Lower lobe of right lung (tissue), 2 donors: ENCODE data around the gene ANKK1. TPM values are rescaled to one million over a fixed set of nuclear protein-coding genes. Genes with fewer than 3 reads are reported as not detected.

Source experiments
- ATAC-seq, 2 donors: fragments of 200-7000 bp; cut with Tn5 transposase; one replicate each; pipeline ENCODE4 v1.9.1; 2020 to 2022; ENCODE audit warnings: mild to moderate bottlenecking in 2 of 2, moderate library complexity in 2 of 2
- DNase-seq: peaks from one replicate; pipeline ENCODE4 v3.0.0-alpha.2; 2020
- H3K27ac ChIP-seq: fragments of 200-600 bp; one replicate; pipeline ENCODE4 v1.8.0; 2022
- H3K27me3 ChIP-seq: fragments of 200-600 bp; one replicate; pipeline ENCODE4 v1.8.0; 2022; ENCODE audit warnings: low read depth
- H3K36me3 ChIP-seq: fragments of 200-600 bp; one replicate; pipeline ENCODE4 v1.8.0; 2022; ENCODE audit warnings: mild to moderate bottlenecking
- H3K4me1 ChIP-seq: fragments of 200-600 bp; one replicate; pipeline ENCODE4 v1.8.0; 2022
- H3K4me3 ChIP-seq: fragments of 200-600 bp; one replicate; pipeline ENCODE4 v1.8.0; 2022; ENCODE audit warnings: mild to moderate bottlenecking
- H3K9me3 ChIP-seq: fragments of 200-600 bp; one replicate; pipeline ENCODE4 v1.8.0; 2022
- intact Hi-C: fragments of 100-400 bp; cut with DNase I; formaldehyde crosslinking; loops from one replicate; pipeline ENCODE4 v1.11.0; 2022
- total RNA-seq: library from RNA; stranded (reverse); fragmentation: NEBNext Ultra II Directional; extraction: Animal tissue kit (Norgen Biotek cat#: 25700); gene quantifications from one replicate; pipeline ENCODE4 v1.2.1, GENCODE V29; 2021
- TF ChIP-seq, protein P1 (sequence below): fragments of 200-600 bp; IDR thresholded peaks from one replicate; pipeline ENCODE4 v1.8.0; 2022; ENCODE audit warnings: antibody characterized with exemption, mild to moderate bottlenecking
- donor health status: DM: no; HTN: yes; CAD: no; lungs with severe emphysema.

The ANKK1 gene
- total RNA-seq, 1 donor from 2014 or later: 0.41 TPM

GRCh38 chr11:113377681-113378412, 9.7 kb upstream of the ANKK1 start:
- H3K27ac ChIP-seq: no peak overlapping the region
- H3K36me3 ChIP-seq: no peaks in the 10 kb centered on the region
- no peaks in the 10 kb centered on the region for H3K27me3 ChIP-seq
- DNase-seq (no peak), ATAC-seq (no peak)
- TF ChIP-seq, protein P1, sequence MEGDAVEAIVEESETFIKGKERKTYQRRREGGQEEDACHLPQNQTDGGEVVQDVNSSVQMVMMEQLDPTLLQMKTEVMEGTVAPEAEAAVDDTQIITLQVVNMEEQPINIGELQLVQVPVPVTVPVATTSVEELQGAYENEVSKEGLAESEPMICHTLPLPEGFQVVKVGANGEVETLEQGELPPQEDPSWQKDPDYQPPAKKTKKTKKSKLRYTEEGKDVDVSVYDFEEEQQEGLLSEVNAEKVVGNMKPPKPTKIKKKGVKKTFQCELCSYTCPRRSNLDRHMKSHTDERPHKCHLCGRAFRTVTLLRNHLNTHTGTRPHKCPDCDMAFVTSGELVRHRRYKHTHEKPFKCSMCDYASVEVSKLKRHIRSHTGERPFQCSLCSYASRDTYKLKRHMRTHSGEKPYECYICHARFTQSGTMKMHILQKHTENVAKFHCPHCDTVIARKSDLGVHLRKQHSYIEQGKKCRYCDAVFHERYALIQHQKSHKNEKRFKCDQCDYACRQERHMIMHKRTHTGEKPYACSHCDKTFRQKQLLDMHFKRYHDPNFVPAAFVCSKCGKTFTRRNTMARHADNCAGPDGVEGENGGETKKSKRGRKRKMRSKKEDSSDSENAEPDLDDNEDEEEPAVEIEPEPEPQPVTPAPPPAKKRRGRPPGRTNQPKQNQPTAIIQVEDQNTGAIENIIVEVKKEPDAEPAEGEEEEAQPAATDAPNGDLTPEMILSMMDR: no peak
- intact Hi-C loops: no loop called here
- H3K9me3 ChIP-seq: no peaks in the 10 kb centered on the region
- H3K4me3 ChIP-seq: no peak overlapping the region
- H3K4me1 ChIP-seq: no peaks in the 10 kb centered on the region

- Histone ChIP-seq H3K4me3 (no peak overlapping the region), H3K9me3 (no peaks in the 10 kb centered on the region), H3K36me3 (no peaks in the 10 kb centered on the region), H3K4me1 (no peaks in the 10 kb centered on the region), H3K27me3 (no peaks in the 10 kb centered on the region), H3K27ac (no peak overlapping the region)
- DNase-seq (no peak), ATAC-seq (no peak)
- TF ChIP-seq, protein P1: no peak
- intact Hi-C loops: no loop called here
Measured at GRCh38 chr11:113378692-113379091, 8.9 kb upstream of the ANKK1 start.

GRCh38 chr11:113382121-113382520, 5.5 kb upstream of the ANKK1 start:
- ATAC-seq (no peak), DNase-seq (no peak)
- intact Hi-C loops: no loop called here
- H3K36me3 ChIP-seq: no peaks in the 10 kb centered on the region
- no peak overlapping the region for H3K4me3 ChIP-seq
- H3K27me3 ChIP-seq: peaks cover 5% of the 10 kb centered on the region
- no peaks in the 10 kb centered on the region for H3K4me1 ChIP-seq
- TF ChIP-seq, protein P1: no peak
- H3K27ac ChIP-seq: no peak overlapping the region
- H3K9me3 ChIP-seq: no peaks in the 10 kb centered on the region

DNA sequence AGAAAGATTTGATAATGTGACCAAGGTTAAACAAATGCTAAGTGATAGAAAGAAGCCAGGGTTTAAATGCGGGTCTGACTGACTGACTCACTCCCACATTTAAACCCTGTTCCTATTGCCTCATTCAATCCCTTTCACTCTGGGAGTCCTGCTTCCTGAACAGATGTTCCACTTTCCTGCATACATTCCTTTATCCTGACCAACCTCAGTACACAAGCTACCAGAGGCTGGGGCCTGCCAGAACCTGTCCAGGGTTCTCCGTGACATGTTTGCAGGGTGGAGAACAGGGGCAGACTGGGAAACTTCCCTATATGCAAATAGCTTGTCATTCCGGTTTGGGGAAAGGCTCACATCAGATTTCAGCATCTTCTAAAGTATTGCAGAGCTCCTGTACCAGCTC, 3.0 kb upstream of the ANKK1 start:
- ATAC-seq: peak; percentile 23 to 41
- Histone ChIP-seq H3K9me3 (no peaks in the 10 kb centered on the region), H3K27ac (no peak overlapping the region), H3K4me3 (no peak overlapping the region), H3K36me3 (no peaks in the 10 kb centered on the region), H3K27me3 (peaks cover 21% of the 10 kb centered on the region), H3K4me1 (no peaks in the 10 kb centered on the region)
- intact Hi-C loops: no loop called here
- DNase-seq: no peak
- TF ChIP-seq, protein P1: no peak

GRCh38 chr11:113385749-113386148, 1.8 kb upstream of the ANKK1 start:
- H3K36me3 ChIP-seq: no peaks in the 10 kb centered on the region
- TF ChIP-seq, protein P1: no peak
- peaks cover 21% of the 10 kb centered on the region for H3K27me3 ChIP-seq
- H3K27ac ChIP-seq: no peak overlapping the region
- intact Hi-C loops: no loop called here
- peak; percentile 53 to 57 for ATAC-seq
- H3K4me1 ChIP-seq: no peaks in the 10 kb centered on the region
- H3K4me3 ChIP-seq: no peak overlapping the region
- H3K9me3 ChIP-seq: no peaks in the 10 kb centered on the region
- DNase-seq: no peak
